Lower leg skin (tissue), 3 donors: ENCODE measurements around the gene CDKN2C.

Experiments
- POLR2A ChIP-seq, 2 donors: fragments of 450-650 bp; IDR thresholded peaks; one replicate each; pipeline ENCODE4 v1.6.1; 2016 to 2017; ENCODE audit warnings: antibody characterized with exemption in 2 of 2, mild to moderate bottlenecking in 1 of 2, moderate library complexity in 1 of 2
- TF ChIP-seq, protein P1 (sequence below), 3 donors: fragments of 450-650 bp; IDR thresholded peaks; one replicate each; pipeline ENCODE4 v1.5.1; 2016; ENCODE audit warnings: antibody characterized with exemption in 3 of 3, mild to moderate bottlenecking in 3 of 3, moderate library complexity in 2 of 3

DNA sequence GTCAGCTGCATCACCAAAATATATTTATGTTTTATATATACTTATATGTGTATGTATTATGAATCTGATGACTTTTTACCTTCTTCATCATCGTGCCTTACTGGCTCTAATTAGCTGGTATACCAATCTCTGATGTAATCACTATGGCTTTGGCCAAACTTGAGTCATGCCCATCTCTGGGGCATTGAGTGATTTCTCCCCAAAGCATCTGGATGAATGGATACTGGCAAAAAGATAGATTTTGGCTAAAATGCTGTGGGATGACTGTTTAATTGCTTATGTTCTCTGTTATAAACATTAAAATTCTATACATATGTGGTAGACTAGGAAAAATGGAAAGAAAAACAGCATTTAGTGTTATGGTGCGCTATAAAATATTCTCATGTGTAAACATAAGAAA, 19.6 kb downstream of the CDKN2C start:
- TF ChIP-seq, protein P1, sequence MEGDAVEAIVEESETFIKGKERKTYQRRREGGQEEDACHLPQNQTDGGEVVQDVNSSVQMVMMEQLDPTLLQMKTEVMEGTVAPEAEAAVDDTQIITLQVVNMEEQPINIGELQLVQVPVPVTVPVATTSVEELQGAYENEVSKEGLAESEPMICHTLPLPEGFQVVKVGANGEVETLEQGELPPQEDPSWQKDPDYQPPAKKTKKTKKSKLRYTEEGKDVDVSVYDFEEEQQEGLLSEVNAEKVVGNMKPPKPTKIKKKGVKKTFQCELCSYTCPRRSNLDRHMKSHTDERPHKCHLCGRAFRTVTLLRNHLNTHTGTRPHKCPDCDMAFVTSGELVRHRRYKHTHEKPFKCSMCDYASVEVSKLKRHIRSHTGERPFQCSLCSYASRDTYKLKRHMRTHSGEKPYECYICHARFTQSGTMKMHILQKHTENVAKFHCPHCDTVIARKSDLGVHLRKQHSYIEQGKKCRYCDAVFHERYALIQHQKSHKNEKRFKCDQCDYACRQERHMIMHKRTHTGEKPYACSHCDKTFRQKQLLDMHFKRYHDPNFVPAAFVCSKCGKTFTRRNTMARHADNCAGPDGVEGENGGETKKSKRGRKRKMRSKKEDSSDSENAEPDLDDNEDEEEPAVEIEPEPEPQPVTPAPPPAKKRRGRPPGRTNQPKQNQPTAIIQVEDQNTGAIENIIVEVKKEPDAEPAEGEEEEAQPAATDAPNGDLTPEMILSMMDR (IDR thresholded peaks at IDR 0.05): no peak
- TF ChIP-seq POLR2A (IDR thresholded peaks at IDR 0.05): no peak
